K562 (cell line): ENCODE data around the gene OXTR. TPM values are rescaled to one million over a fixed set of nuclear protein-coding genes. Genes with fewer than 3 reads are reported as not detected.

Experiments
- CAMTA2 ChIP-seq: fragments of 250-450 bp; sonication (Bioruptor Pico); conservative IDR thresholded peaks from 2 replicates; pipeline ENCODE4 v1.5.1; 2022
- ETS1 ChIP-seq: conservative IDR thresholded peaks from 2 replicates; pipeline ENCODE4 v1.6.1; 2011; ENCODE audit warnings: low read depth, mild to moderate bottlenecking, low read length; ENCODE audit not compliant: control insufficient read depth
- GTF2A2 ChIP-seq: IDR thresholded peaks from 2 replicates; pipeline ENCODE4 v1.6.1; 2016; ENCODE audit warnings: mild to moderate bottlenecking, missing genetic modification characterization, missing compliant biosample characterization
- GTF2E2 ChIP-seq: fragments of 200-800 bp; sonication (Bioruptor generic); IDR thresholded peaks from 2 replicates; pipeline ENCODE4 v1.6.1; 2016; ENCODE audit warnings: missing genetic modification characterization, missing compliant biosample characterization
- MBD1 ChIP-seq: fragments of 250-450 bp; sonication (Bioruptor Pico); IDR thresholded peaks from 2 replicates; pipeline ENCODE4 v1.8.0; 2022; ENCODE audit warnings: inconsistent platforms
- MTA2 ChIP-seq: fragments of 450-650 bp; IDR thresholded peaks from 2 replicates; pipeline ENCODE4 v1.6.1; 2016; ENCODE audit warnings: low read depth
- SAFB2 ChIP-seq: fragments of 200-400 bp; formaldehyde crosslinking; IDR thresholded peaks from 2 replicates; pipeline ENCODE4 v1.6.1; 2018; ENCODE audit warnings: borderline replicate concordance, low read length, low read depth, moderate library complexity; ENCODE audit not compliant: severe bottlenecking
- ZNF184 ChIP-seq: sonication (generic); formaldehyde crosslinking; IDR thresholded peaks from 2 replicates; pipeline ENCODE4 v1.5.0; 2020; ENCODE audit warnings: missing genetic modification reagents
- ZNF280B ChIP-seq: fragments of 250-450 bp; sonication (Bioruptor Pico); IDR thresholded peaks from 2 replicates; pipeline ENCODE4 v1.5.1; 2021; ENCODE audit warnings: mild to moderate bottlenecking
- polyA plus RNA-seq, 8 experiments: library from polyadenylated mRNA; depleted of rRNA in 4 of 8; stranded (reverse) in 5 of 8; unstranded in 3 of 8; fragments of >200 nt; fragmentation: Nextera tagmentation in 2 of 8; fragmentation: Illumina TruSeq in 1 of 8; extraction: Ambion mirVana in 2 of 8; extraction: Trizol in 1 of 8; gene quantifications; 2 replicates each; pipeline versions ENCODE4 v1.2.1 to v1.2.3, GENCODE V29; 2011 to 2014; ENCODE audit warnings: inconsistent platforms in 1 of 8, missing spikeins in 1 of 8
- total RNA-seq, 7 experiments: library from RNA; depleted of rRNA in 6 of 7; stranded (reverse); fragments of >200 nt in 6 of 7; fragmentation: Illumina TruSeq in 2 of 7; extraction: Trizol in 2 of 7; gene quantifications; 2 replicates each; pipeline versions ENCODE4 v1.2.1 to v1.2.3, GENCODE V29; 2011 to 2021; ENCODE audit warnings: low replicate concordance in 1 of 7
- TF ChIP-seq, protein P1 (sequence below): sonication (generic); formaldehyde crosslinking; IDR thresholded peaks from 2 replicates; pipeline ENCODE4 v1.5.0; 2020; ENCODE audit warnings: missing genetic modification reagents

Gene OXTR
- total and polyA plus RNA-seq, 9 of the 15 experiments (the other 6 are each of a cell fraction or from before 2014, with no cell fraction given), result 0.14 to 1.3 (median 0.80) TPM

- no peak for TF ChIP-seq ZNF280B (CRISPR knock-in tag)
- TF ChIP-seq SAFB2, result no peak
- TF ChIP-seq GTF2A2 (tag), result no peak
- TF ChIP-seq ETS1, result no peak
- TF ChIP-seq, protein P1, sequence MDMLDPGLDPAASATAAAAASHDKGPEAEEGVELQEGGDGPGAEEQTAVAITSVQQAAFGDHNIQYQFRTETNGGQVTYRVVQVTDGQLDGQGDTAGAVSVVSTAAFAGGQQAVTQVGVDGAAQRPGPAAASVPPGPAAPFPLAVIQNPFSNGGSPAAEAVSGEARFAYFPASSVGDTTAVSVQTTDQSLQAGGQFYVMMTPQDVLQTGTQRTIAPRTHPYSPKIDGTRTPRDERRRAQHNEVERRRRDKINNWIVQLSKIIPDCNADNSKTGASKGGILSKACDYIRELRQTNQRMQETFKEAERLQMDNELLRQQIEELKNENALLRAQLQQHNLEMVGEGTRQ (CRISPR knock-in tag), result no peak
- TF ChIP-seq GTF2E2 (tag), result no peak
- TF ChIP-seq MTA2, result no peak
- TF ChIP-seq MBD1 (CRISPR knock-in tag), result no peak
- no peak for TF ChIP-seq CAMTA2
- TF ChIP-seq ZNF184 (CRISPR knock-in tag), result no peak
Observed at GRCh38 chr3:8709287-8709686, 60.1 kb downstream of the OXTR start (continued).
